ENCODE measurements around the gene SULT1A2. TPM values are rescaled to one million over a fixed set of nuclear protein-coding genes. Genes with fewer than 3 reads are reported as not detected.
"Not testable (repeated sequence)": the region's sequence is repeated elsewhere in the genome, so short reads cannot be mapped to it uniquely, and the experiment has no call there.

Gene SULT1A2
- polyA plus RNA-seq, 1 donor (not counting 4 experiments of a cell fraction or from before 2014, with no cell fraction given), result not detected

- Histone ChIP-seq H2AFZ (ENCODE audit: control insufficient read depth, low read length) (no peak overlapping the region), H3K4me2 (ENCODE audit: control insufficient read depth, extremely low read depth, insufficient read depth, low read depth, low read length) (no peak overlapping the region)
- DNase-seq (ENCODE audit: low read depth, low spot score), result no peak
These were observed 27.8 kb downstream of the SULT1A2 start for GRCh38 chr16:28569021-28569420.

DNA sequence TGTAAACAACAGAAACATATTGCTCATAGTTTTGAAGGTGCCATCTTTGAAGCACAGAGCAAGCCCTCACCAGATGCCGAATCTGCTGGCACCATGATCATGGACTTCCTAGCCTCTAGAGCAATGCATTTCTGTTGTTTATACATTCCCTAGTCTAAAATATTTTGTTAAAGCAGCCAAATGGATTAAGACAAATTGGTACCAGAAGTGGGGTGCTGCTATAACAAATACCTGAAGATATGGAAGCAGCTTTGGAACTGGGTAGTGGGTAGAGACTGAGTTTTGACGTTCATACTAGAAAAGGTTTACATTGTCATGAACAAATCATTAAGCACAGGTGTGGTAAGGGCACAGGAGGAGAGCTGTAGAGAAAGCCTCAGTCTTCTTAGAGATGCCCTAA is 29.6 kb downstream of the SULT1A2 start:
- Histone ChIP-seq H3K4me1 (ENCODE audit: control insufficient read depth, extremely low read depth, insufficient read depth, low read length) (no peaks in the 10 kb centered on the region), H4K20me1 (ENCODE audit: control insufficient read depth, extremely low read depth, insufficient read depth, low read length) (no peaks in the 10 kb centered on the region), H3K27me3 (ENCODE audit: control insufficient read depth, extremely low read depth, insufficient read depth, low read length) (no peaks in the 10 kb centered on the region), H3K9ac (ENCODE audit: control insufficient read depth, extremely low read depth, insufficient read depth, low read length) (no peak overlapping the region), H3K36me3 (ENCODE audit: control insufficient read depth in 2 of 2, extremely low read depth in 1 of 2, insufficient read depth in 2 of 2, low read length in 2 of 2) (peaks cover 0 to 2% of the 10 kb centered on the region in 2 experiments), H3K4me2 (ENCODE audit: control insufficient read depth, extremely low read depth, insufficient read depth, low read depth, low read length) (no peak overlapping the region), H2AFZ (ENCODE audit: control insufficient read depth, low read length) (no peak overlapping the region), H3K79me2 (ENCODE audit: control insufficient read depth, insufficient read depth, low read length) (peaks cover 13% of the 10 kb centered on the region), H3K4me3 (ENCODE audit: control insufficient read depth in 2 of 3, extremely low read depth in 1 of 3, insufficient read depth in 2 of 3, low read depth in 1 of 3, low read length in 3 of 3) (no peak overlapping the region), H3K9me1 (ENCODE audit: control insufficient read depth, extremely low read depth, insufficient read depth, low read length) (no peaks in the 10 kb centered on the region), H3K27ac (ENCODE audit: control insufficient read depth, insufficient read depth, low read length) (no peak overlapping the region), H3K9me3 (ENCODE audit: control insufficient read depth, low read depth, low read length) (peaks cover 4% of the 10 kb centered on the region)
- no peak for FAIRE-seq
- TF ChIP-seq EZH2 (IDR thresholded peaks at IDR 0.05; ENCODE audit: low read length), result no peak
- TF ChIP-seq CTCF (optimal IDR thresholded peaks at IDR 0.05 in 1 of 3, IDR thresholded peaks at IDR 0.05 in 1 of 3, conservative IDR thresholded peaks at IDR 0.05 in 1 of 3; ENCODE audit: extremely low read depth in 1 of 3, insufficient read depth in 2 of 3, low read length in 3 of 3), result no peak
- dilution Hi-C loops (cut with MboI; ENCODE audit: extremely low pct_ligation_motif_present, low sequenced_read_pairs), result no loop called here
- no peak for DNase-seq (ENCODE audit: low read depth, low spot score)

More at GRCh38 chr16:28569021-28569420, 27.8 kb downstream of the SULT1A2 start:
- no peaks in the 10 kb centered on the region for H4K20me1 ChIP-seq (ENCODE audit: control insufficient read depth, extremely low read depth, insufficient read depth, low read length)
- TF ChIP-seq CTCF (optimal IDR thresholded peaks at IDR 0.05 in 1 of 3, IDR thresholded peaks at IDR 0.05 in 1 of 3, conservative IDR thresholded peaks at IDR 0.05 in 1 of 3; ENCODE audit: extremely low read depth in 1 of 3, insufficient read depth in 2 of 3, low read length in 3 of 3) (no peak), EZH2 (IDR thresholded peaks at IDR 0.05; ENCODE audit: low read length) (no peak)
- no peak overlapping the region for H3K9ac ChIP-seq (ENCODE audit: control insufficient read depth, extremely low read depth, insufficient read depth, low read length)
- H3K36me3 ChIP-seq (ENCODE audit: control insufficient read depth in 2 of 2, extremely low read depth in 1 of 2, insufficient read depth in 2 of 2, low read length in 2 of 2), result peaks cover 0 to 2% of the 10 kb centered on the region in 2 experiments
- no peak for FAIRE-seq
- H3K79me2 ChIP-seq (ENCODE audit: control insufficient read depth, insufficient read depth, low read length), result peaks cover 9% of the 10 kb centered on the region
- dilution Hi-C loops (cut with MboI; ENCODE audit: extremely low pct_ligation_motif_present, low sequenced_read_pairs), result no loop called here
- H3K27me3 ChIP-seq (ENCODE audit: control insufficient read depth, extremely low read depth, insufficient read depth, low read length), result no peaks in the 10 kb centered on the region
- H3K4me3 ChIP-seq (ENCODE audit: control insufficient read depth in 2 of 3, extremely low read depth in 1 of 3, insufficient read depth in 2 of 3, low read depth in 1 of 3, low read length in 3 of 3), result no peak overlapping the region
- no peaks in the 10 kb centered on the region for H3K4me1 ChIP-seq (ENCODE audit: control insufficient read depth, extremely low read depth, insufficient read depth, low read length)
- H3K9me3 ChIP-seq (ENCODE audit: control insufficient read depth, low read depth, low read length), result peaks cover 4% of the 10 kb centered on the region
- no peaks in the 10 kb centered on the region for H3K9me1 ChIP-seq (ENCODE audit: control insufficient read depth, extremely low read depth, insufficient read depth, low read length)
- no peak overlapping the region for H3K27ac ChIP-seq (ENCODE audit: control insufficient read depth, insufficient read depth, low read length)

DNA sequence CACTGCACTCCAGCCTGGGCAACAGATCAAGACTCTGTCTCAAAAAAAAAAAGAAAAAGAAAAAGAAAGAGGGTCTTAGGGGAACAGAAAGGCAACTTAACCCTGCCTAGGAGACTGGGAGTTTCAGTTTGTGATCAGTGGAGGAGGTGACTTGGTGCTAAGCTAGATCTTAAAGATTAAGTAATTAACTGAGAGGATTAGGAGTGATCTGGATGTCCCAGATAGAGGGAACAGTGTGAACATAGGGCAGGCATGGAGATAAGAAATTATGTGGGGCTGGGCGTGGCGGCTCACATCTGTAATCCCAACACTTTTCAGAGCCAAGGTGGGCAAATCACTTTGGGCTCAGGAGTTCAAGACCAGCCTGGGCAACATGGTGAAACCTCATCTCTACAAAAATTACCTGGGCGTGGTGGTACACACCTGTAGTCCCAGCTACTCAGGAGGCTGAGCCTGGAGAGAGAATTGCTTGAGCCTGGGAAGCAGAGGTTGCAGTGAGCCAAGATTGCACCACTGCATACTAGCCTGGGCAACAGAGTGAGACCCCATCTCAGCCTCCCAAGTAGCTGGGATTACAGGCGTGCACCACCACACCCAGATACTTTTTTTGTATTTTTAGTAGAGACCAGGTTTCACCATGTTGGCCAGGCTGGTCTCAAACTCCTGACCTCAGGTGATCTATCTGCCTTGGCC is 30.5 kb downstream of the SULT1A2 start:
- H3K27ac ChIP-seq (ENCODE audit: control insufficient read depth, insufficient read depth, low read length); H3K36me3 ChIP-seq (ENCODE audit: control insufficient read depth in 2 of 2, extremely low read depth in 1 of 2, insufficient read depth in 2 of 2, low read length in 2 of 2); FAIRE-seq; dilution Hi-C loops (cut with MboI; ENCODE audit: extremely low pct_ligation_motif_present, low sequenced_read_pairs); H3K27me3 ChIP-seq (ENCODE audit: control insufficient read depth, extremely low read depth, insufficient read depth, low read length); H3K9me3 ChIP-seq (ENCODE audit: control insufficient read depth, low read depth, low read length); H3K4me2 ChIP-seq (ENCODE audit: control insufficient read depth, extremely low read depth, insufficient read depth, low read depth, low read length); H4K20me1 ChIP-seq (ENCODE audit: control insufficient read depth, extremely low read depth, insufficient read depth, low read length); H3K4me1 ChIP-seq (ENCODE audit: control insufficient read depth, extremely low read depth, insufficient read depth, low read length); H3K4me3 ChIP-seq (ENCODE audit: control insufficient read depth in 2 of 3, extremely low read depth in 1 of 3, insufficient read depth in 2 of 3, low read depth in 1 of 3, low read length in 3 of 3); DNase-seq (ENCODE audit: low read depth, low spot score); H3K9ac ChIP-seq (ENCODE audit: control insufficient read depth, extremely low read depth, insufficient read depth, low read length); H2AFZ ChIP-seq (ENCODE audit: control insufficient read depth, low read length); H3K9me1 ChIP-seq (ENCODE audit: control insufficient read depth, extremely low read depth, insufficient read depth, low read length): not testable (repeated sequence)
- H3K79me2 ChIP-seq (ENCODE audit: control insufficient read depth, insufficient read depth, low read length), result peaks cover 13% of the 10 kb centered on the region

Data from keratinocyte (primary cell).